ENCODE data around the gene SCYGR7. TPM values are rescaled to one million over a fixed set of nuclear protein-coding genes. Genes with fewer than 3 reads are reported as not detected.
A peak's percentile ranks its signal among the peaks of the same experiment; 100 is the strongest.

SCYGR7 gene
- total and polyA plus RNA-seq, 2 of the 13 experiments (the other 11 are each of a cell fraction or from before 2014, with no cell fraction given): not detected

- TF ChIP-seq MEIS2 (CRISPR knock-in tag; IDR thresholded peaks at IDR 0.05): no peak
- no peak for TF ChIP-seq ZMAT5 (CRISPR knock-in tag; IDR thresholded peaks at IDR 0.05; ENCODE audit: borderline replicate concordance, low read depth)
- TF ChIP-seq ZBTB33 (CRISPR knock-in tag; IDR thresholded peaks at IDR 0.05): peak; percentile 55; the same call in 1 of the 2 replicates
- TF ChIP-seq ZNF446 (CRISPR knock-in tag; IDR thresholded peaks at IDR 0.05): no peak
- TF ChIP-seq ZNF777 (CRISPR knock-in tag; IDR thresholded peaks at IDR 0.05): no peak
- no peak for TF ChIP-seq ZNF572 (CRISPR knock-in tag; IDR thresholded peaks at IDR 0.05)
- TF ChIP-seq KDM4B (CRISPR knock-in tag; IDR thresholded peaks at IDR 0.05): peak; percentile 45; the same call in 1 of the 2 replicates
- TF ChIP-seq ZNF782 (CRISPR knock-in tag; IDR thresholded peaks at IDR 0.05; ENCODE audit: borderline replicate concordance): no peak
- TF ChIP-seq, protein P1, sequence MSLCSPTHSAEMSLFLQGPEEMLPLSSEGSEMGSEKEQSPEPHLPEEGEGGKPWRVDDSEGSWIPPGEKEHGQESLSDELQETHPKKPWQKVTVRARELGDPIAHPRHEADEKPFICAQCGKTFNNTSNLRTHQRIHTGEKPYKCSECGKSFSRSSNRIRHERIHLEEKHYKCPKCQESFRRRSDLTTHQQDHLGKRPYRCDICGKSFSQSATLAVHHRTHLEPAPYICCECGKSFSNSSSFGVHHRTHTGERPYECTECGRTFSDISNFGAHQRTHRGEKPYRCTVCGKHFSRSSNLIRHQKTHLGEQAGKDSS (CRISPR knock-in tag; IDR thresholded peaks at IDR 0.05; ENCODE audit: borderline replicate concordance, low read depth): peak; percentile 78; the same call in 1 of the 2 replicates
- TF ChIP-seq, protein P2, sequence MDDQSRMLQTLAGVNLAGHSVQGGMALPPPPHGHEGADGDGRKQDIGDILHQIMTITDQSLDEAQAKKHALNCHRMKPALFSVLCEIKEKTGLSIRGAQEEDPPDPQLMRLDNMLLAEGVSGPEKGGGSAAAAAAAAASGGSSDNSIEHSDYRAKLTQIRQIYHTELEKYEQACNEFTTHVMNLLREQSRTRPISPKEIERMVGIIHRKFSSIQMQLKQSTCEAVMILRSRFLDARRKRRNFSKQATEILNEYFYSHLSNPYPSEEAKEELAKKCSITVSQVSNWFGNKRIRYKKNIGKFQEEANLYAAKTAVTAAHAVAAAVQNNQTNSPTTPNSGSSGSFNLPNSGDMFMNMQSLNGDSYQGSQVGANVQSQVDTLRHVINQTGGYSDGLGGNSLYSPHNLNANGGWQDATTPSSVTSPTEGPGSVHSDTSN (CRISPR knock-in tag; IDR thresholded peaks at IDR 0.05; ENCODE audit: borderline replicate concordance): no peak
- no peak for TF ChIP-seq LCORL (IDR thresholded peaks at IDR 0.05)
- TF ChIP-seq LCORL (CRISPR knock-in tag; IDR thresholded peaks at IDR 0.05): peak; percentile 52; the same call in 1 of the 2 replicates
- TF ChIP-seq NR2F6 (IDR thresholded peaks at IDR 0.05): peak; percentile 49; the same call in 1 of the 2 replicates
- TF ChIP-seq NR2F6 (CRISPR knock-in tag; IDR thresholded peaks at IDR 0.05): peak; percentile 89
- peak; percentile 81 for TF ChIP-seq RXRB (CRISPR knock-in tag; IDR thresholded peaks at IDR 0.05; ENCODE audit: borderline replicate concordance)
- TF ChIP-seq NCOR1 (IDR thresholded peaks at IDR 0.05; ENCODE audit: borderline replicate concordance, low read length): no peak
- TF ChIP-seq PHF8 (CRISPR knock-in tag; IDR thresholded peaks at IDR 0.05): no peak; the same call in 1 of the 2 replicates
- TF ChIP-seq ETV5 (CRISPR knock-in tag; IDR thresholded peaks at IDR 0.05; ENCODE audit: borderline replicate concordance): peak; percentile 49; the same call in 1 of the 2 replicates
- TF ChIP-seq CREB3 (CRISPR knock-in tag; IDR thresholded peaks at IDR 0.05): no peak
- TF ChIP-seq POLR2G (IDR thresholded peaks at IDR 0.05; ENCODE audit: low read depth, low read length): no peak
- TF ChIP-seq CENPX (CRISPR knock-in tag; IDR thresholded peaks at IDR 0.05): no peak
- no peak for TF ChIP-seq ZNF724P (CRISPR knock-in tag; IDR thresholded peaks at IDR 0.05; ENCODE audit: borderline replicate concordance)
- no peak for TF ChIP-seq ZNF660 (CRISPR knock-in tag; IDR thresholded peaks at IDR 0.05; ENCODE audit: borderline replicate concordance, low read depth)
- TF ChIP-seq ZNF614 (CRISPR knock-in tag; IDR thresholded peaks at IDR 0.05; ENCODE audit: borderline replicate concordance): peak; percentile 54; the same call in 1 of the 2 replicates
- no peak for TF ChIP-seq RBAK (CRISPR knock-in tag; IDR thresholded peaks at IDR 0.05)
- no peak for TF ChIP-seq ZNF737 (CRISPR knock-in tag; IDR thresholded peaks at IDR 0.05; ENCODE audit: borderline replicate concordance)
- TF ChIP-seq AGO2 (optimal IDR thresholded peaks at IDR 0.05; ENCODE audit: low read depth, low read length): no peak
- TF ChIP-seq FOXO1 (CRISPR knock-in tag; IDR thresholded peaks at IDR 0.05): peak; percentile 60
These were observed 38.3 kb downstream of the SCYGR7 start (continued) for GRCh38 chr2:227766373-227766883.
